OCI-LY3 (cell line): ENCODE data around the gene SLC19A1.

Source experiments
- H2AFZ ChIP-seq: fragments of 200-600, 300-600 bp; shearing (Covaris generic); 2 replicates; pipeline ENCODE4 v1.6.0; 2014; ENCODE audit warnings: antibody characterized with exemption, low read depth, low read length
- H3K27ac ChIP-seq: fragments of 200-600, 300-600 bp; sonication (generic); 2 replicates; pipeline ENCODE4 v1.5.1; 2014; ENCODE audit warnings: mild to moderate bottlenecking, low read length, moderate library complexity, mixed read lengths
- H3K27me3 ChIP-seq: fragments of 200-600, 300-600 bp; sonication (generic); 2 replicates; pipeline ENCODE4 v1.6.1; 2014; ENCODE audit warnings: low read depth, low read length, mixed read lengths
- H3K36me3 ChIP-seq: fragments of 200-600, 300-600 bp; sonication (generic); replicated peaks from 2 replicates; pipeline ENCODE3; 2014; ENCODE audit warnings: low read depth, low read length, mixed read lengths
- H3K4me1 ChIP-seq: fragments of 300-600, 200-600 bp; sonication (generic); 2 replicates; pipeline ENCODE4 v1.6.1; 2014; ENCODE audit warnings: low read length, mixed read lengths
- H3K4me2 ChIP-seq: fragments of 200-600, 300-600 bp; sonication (generic); 2 replicates; pipeline ENCODE4 v1.6.1; 2014; ENCODE audit warnings: low read length, mixed read lengths
- H3K4me3 ChIP-seq: fragments of 300-600, 200-600 bp; sonication (generic); 2 replicates; pipeline ENCODE4 v1.5.1; 2014; ENCODE audit warnings: antibody characterized with exemption, mild to moderate bottlenecking, low read length, moderate library complexity
- H3K79me2 ChIP-seq: fragments of 300-600, 200-600 bp; shearing (Covaris generic); 2 replicates; pipeline ENCODE4 v1.6.1; 2014; ENCODE audit warnings: mild to moderate bottlenecking, low read length, mixed read lengths
- H3K9ac ChIP-seq: fragments of 300-600, 200-600 bp; shearing (Covaris generic); 2 replicates; pipeline ENCODE4 v1.6.0; 2014; ENCODE audit warnings: mild to moderate bottlenecking, low read length, moderate library complexity
- H3K9me3 ChIP-seq: fragments of 200-600, 300-600 bp; shearing (Covaris generic); 2 replicates; pipeline ENCODE4 v1.6.1; 2014; ENCODE audit warnings: low read length, mixed read lengths; ENCODE audit not compliant: insufficient read depth
- H4K20me1 ChIP-seq: fragments of 200-600, 300-600 bp; sonication (generic); 2 replicates; pipeline ENCODE4 v1.6.1; 2016; ENCODE audit warnings: low read length, mixed read lengths; ENCODE audit not compliant: insufficient read depth
- CTCF ChIP-seq: fragments of 200-600, 300-600 bp; sonication (generic); IDR thresholded peaks from 2 replicates; pipeline ENCODE4 v1.5.1; 2014; ENCODE audit warnings: antibody characterized with exemption, low read length, low read depth
- EZH2phosphoT487 ChIP-seq: fragments of 200-600 bp; shearing (Covaris generic); IDR thresholded peaks from 2 replicates; pipeline ENCODE4 v1.6.1; 2018; ENCODE audit warnings: antibody characterized with exemption, mixed run types, low read depth

SLC19A1 gene

GRCh38 chr21:45590246-45590725 is 48.0 kb upstream of the SLC19A1 start:
- TF ChIP-seq EZH2phosphoT487 (no peak), CTCF (no peak)
- no peak overlapping the region for H3K4me2 ChIP-seq
- peaks cover 4% of the 10 kb centered on the region; the same call in 1 of the 2 replicates for H3K27me3 ChIP-seq
- peaks cover 15% of the 10 kb centered on the region for H3K4me1 ChIP-seq
- no peak overlapping the region for H3K27ac ChIP-seq
- H3K4me3 ChIP-seq: no peak overlapping the region
- no peak overlapping the region for H3K9ac ChIP-seq
- H3K79me2 ChIP-seq: no peaks in the 10 kb centered on the region
- no peaks in the 10 kb centered on the region for H3K36me3 ChIP-seq
- H4K20me1 ChIP-seq: no peaks in the 10 kb centered on the region
- 0 out of 2 replicates have a peak, but pooled peaks cover 4% of the 10 kb centered on the region for H3K9me3 ChIP-seq
- H2AFZ ChIP-seq: no peak overlapping the region

- Histone ChIP-seq H3K79me2 (no peaks in the 10 kb centered on the region), H3K4me3 (no peak overlapping the region), H3K9ac (no peak overlapping the region), H2AFZ (no peak overlapping the region), H4K20me1 (no peaks in the 10 kb centered on the region), H3K36me3 (no peaks in the 10 kb centered on the region), H3K9me3 (0 out of 2 replicates have a peak, but pooled peaks cover 4% of the 10 kb centered on the region), H3K27me3 (peaks cover 4% of the 10 kb centered on the region; the same call in 1 of the 2 replicates), H3K4me2 (no peak overlapping the region), H3K27ac (no peak overlapping the region), H3K4me1 (peaks cover 15% of the 10 kb centered on the region)
- TF ChIP-seq EZH2phosphoT487: no peak
- TF ChIP-seq CTCF: no peak
Observed at GRCh38 chr21:45589686-45590245, 47.5 kb upstream of the SLC19A1 start.

GRCh38 chr21:45588871-45589491 is 46.7 kb upstream of the SLC19A1 start:
- peaks cover 4% of the 10 kb centered on the region; the same call in 1 of the 2 replicates for H3K27me3 ChIP-seq
- no peak overlapping the region for H3K27ac ChIP-seq
- 0 out of 2 replicates have a peak, but pooled peaks cover 4% of the 10 kb centered on the region for H3K9me3 ChIP-seq
- H3K36me3 ChIP-seq: no peaks in the 10 kb centered on the region
- no peak overlapping the region for H3K9ac ChIP-seq
- no peak overlapping the region for H3K4me2 ChIP-seq
- no peak overlapping the region for H3K4me3 ChIP-seq
- H4K20me1 ChIP-seq: no peaks in the 10 kb centered on the region
- peaks cover 15% of the 10 kb centered on the region for H3K4me1 ChIP-seq
- H3K79me2 ChIP-seq: no peaks in the 10 kb centered on the region
- no peak overlapping the region for H2AFZ ChIP-seq
- no peak for TF ChIP-seq EZH2phosphoT487
- TF ChIP-seq CTCF: no peak

GRCh38 chr21:45588086-45588825 is 46.0 kb upstream of the SLC19A1 start:
- Histone ChIP-seq H3K9ac (no peak overlapping the region), H3K4me3 (no peak overlapping the region), H3K4me1 (peaks cover 15% of the 10 kb centered on the region), H3K4me2 (no peak overlapping the region), H3K36me3 (no peaks in the 10 kb centered on the region), H2AFZ (no peak overlapping the region), H3K27me3 (peaks cover 4% of the 10 kb centered on the region; the same call in 1 of the 2 replicates), H3K27ac (no peak overlapping the region), H4K20me1 (no peaks in the 10 kb centered on the region), H3K9me3 (0 out of 2 replicates have a peak, but pooled peaks cover 4% of the 10 kb centered on the region), H3K79me2 (no peaks in the 10 kb centered on the region)
- TF ChIP-seq CTCF (no peak), EZH2phosphoT487 (no peak)
